Ishikawa (cell line): Measurements from ENCODE around the gene PSMD2.

Source experiments
- CREB1 ChIP-seq: IDR thresholded peaks from 2 replicates; pipeline ENCODE4 v1.6.1; 2012; ENCODE audit warnings: low read depth
- EP300 ChIP-seq: IDR thresholded peaks from 2 replicates; pipeline ENCODE4 v1.6.1; 2012; ENCODE audit warnings: borderline replicate concordance
- REST ChIP-seq: IDR thresholded peaks from 2 replicates; pipeline ENCODE4 v1.6.1; 2012; ENCODE audit warnings: low read depth, mild to moderate bottlenecking
- USF1 ChIP-seq: IDR thresholded peaks from 2 replicates; pipeline ENCODE4 v1.6.1; 2012
- YY1 ChIP-seq: IDR thresholded peaks from 2 replicates; pipeline ENCODE4 v1.6.1; 2012; ENCODE audit warnings: low read depth
- ZBTB7A ChIP-seq: IDR thresholded peaks from 2 replicates; pipeline ENCODE4 v1.6.1; 2012; ENCODE audit warnings: low read depth

- TF ChIP-seq REST (no peak), CREB1 (no peak), USF1 (no peak), YY1 (no peak), EP300 (no peak), ZBTB7A (no peak)
These were observed 17.8 kb downstream of the PSMD2 start for GRCh38 chr3:184316792-184317191.
